Dendritic cell treated with granulocyte-macrophage colony-stimulating factor and Interleukin-4, amounts not matched to agents 40 ng/mL and 50 ng/mL, for 4 days (primary cell): ENCODE data around the gene AFAP1L2.

Source experiments
- H3K27ac Mint-ChIP-seq: one replicate; pipeline ENCODE4 v1.8.0; 2022; ENCODE audit warnings: mild to moderate bottlenecking, mixed read lengths
- H3K27me3 Mint-ChIP-seq: one replicate; pipeline ENCODE4 v1.8.0; 2022; ENCODE audit warnings: mild to moderate bottlenecking, mixed read lengths
- H3K36me3 Mint-ChIP-seq: one replicate; pipeline ENCODE4 v1.8.0; 2022; ENCODE audit warnings: low read depth, mixed read lengths
- H3K4me1 Mint-ChIP-seq: one replicate; pipeline ENCODE4 v1.8.0; 2022; ENCODE audit warnings: low read depth, mixed read lengths
- H3K4me3 Mint-ChIP-seq: one replicate; pipeline ENCODE4 v1.8.0; 2022; ENCODE audit warnings: mild to moderate bottlenecking, moderate library complexity, mixed read lengths
- H3K9me3 Mint-ChIP-seq: one replicate; pipeline ENCODE4 v1.8.0; 2022; ENCODE audit warnings: mixed read lengths
- intact Hi-C: fragments of 100-400 bp; cut with micrococcal nuclease; formaldehyde crosslinking; loops from one replicate; pipeline ENCODE4 v1.15.0; 2022

The AFAP1L2 gene

GRCh38 chr10:114388275-114388674 is 16.0 kb downstream of the AFAP1L2 start:
- H3K4me1 Mint-ChIP-seq = no peaks in the 10 kb centered on the region
- no peak overlapping the region for H3K27ac Mint-ChIP-seq
- H3K4me3 Mint-ChIP-seq = no peak overlapping the region
- intact Hi-C loops = no loop called here
- H3K27me3 Mint-ChIP-seq = peaks cover 5% of the 10 kb centered on the region
- H3K36me3 Mint-ChIP-seq = no peaks in the 10 kb centered on the region
- H3K9me3 Mint-ChIP-seq = no peaks in the 10 kb centered on the region

- intact Hi-C loops = no loop called here
- Mint-ChIP-seq H3K27ac (no peak overlapping the region), H3K27me3 (peaks cover 5% of the 10 kb centered on the region), H3K36me3 (no peaks in the 10 kb centered on the region), H3K4me1 (no peaks in the 10 kb centered on the region), H3K9me3 (no peaks in the 10 kb centered on the region), H3K4me3 (no peak overlapping the region)
Measured at GRCh38 chr10:114387784-114388183, 16.5 kb downstream of the AFAP1L2 start.

GRCh38 chr10:114386452-114386851 is 17.9 kb downstream of the AFAP1L2 start:
- Mint-ChIP-seq H3K27me3 (peaks cover 7% of the 10 kb centered on the region), H3K27ac (no peak overlapping the region), H3K4me1 (no peaks in the 10 kb centered on the region), H3K4me3 (no peak overlapping the region), H3K36me3 (no peaks in the 10 kb centered on the region), H3K9me3 (no peaks in the 10 kb centered on the region)
- intact Hi-C loops = no loop called here

GRCh38 chr10:114385557-114385956 is 18.7 kb downstream of the AFAP1L2 start:
- no peak overlapping the region for H3K4me3 Mint-ChIP-seq
- intact Hi-C loops = no loop called here
- H3K9me3 Mint-ChIP-seq = no peaks in the 10 kb centered on the region
- H3K36me3 Mint-ChIP-seq = no peaks in the 10 kb centered on the region
- no peak overlapping the region for H3K27ac Mint-ChIP-seq
- H3K27me3 Mint-ChIP-seq = peaks cover 7% of the 10 kb centered on the region
- no peaks in the 10 kb centered on the region for H3K4me1 Mint-ChIP-seq

- no peaks in the 10 kb centered on the region for H3K4me1 Mint-ChIP-seq
- H3K27me3 Mint-ChIP-seq = peaks cover 8% of the 10 kb centered on the region
- intact Hi-C loops = no loop called here
- no peaks in the 10 kb centered on the region for H3K9me3 Mint-ChIP-seq
- H3K4me3 Mint-ChIP-seq = no peak overlapping the region
- no peak overlapping the region for H3K27ac Mint-ChIP-seq
- H3K36me3 Mint-ChIP-seq = no peaks in the 10 kb centered on the region
Measured at GRCh38 chr10:114384601-114385000, 19.7 kb downstream of the AFAP1L2 start.

DNA sequence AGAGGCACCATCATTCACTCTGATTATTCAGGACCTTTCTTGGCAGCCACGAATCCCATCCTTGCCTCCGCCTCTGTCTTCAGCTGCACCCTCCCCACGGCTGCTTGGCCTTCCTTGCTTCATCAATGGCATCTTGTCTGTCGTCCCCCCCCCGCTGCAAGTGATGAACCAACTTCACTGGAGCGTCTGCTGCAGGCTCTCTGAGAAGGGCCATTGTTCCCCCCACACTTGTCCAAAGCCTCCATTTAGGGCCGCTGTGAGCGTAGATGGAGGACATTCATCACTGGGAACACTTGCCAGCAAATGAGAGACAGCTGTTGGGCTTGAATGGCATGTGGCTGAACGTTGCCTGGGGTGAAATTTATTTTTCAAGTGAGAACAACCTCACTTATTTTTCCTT is 20.1 kb downstream of the AFAP1L2 start:
- intact Hi-C loops = no loop called here
- H3K4me1 Mint-ChIP-seq = no peaks in the 10 kb centered on the region
- no peaks in the 10 kb centered on the region for H3K36me3 Mint-ChIP-seq
- peaks cover 8% of the 10 kb centered on the region for H3K27me3 Mint-ChIP-seq
- H3K4me3 Mint-ChIP-seq = no peak overlapping the region
- H3K27ac Mint-ChIP-seq = no peak overlapping the region
- H3K9me3 Mint-ChIP-seq = no peaks in the 10 kb centered on the region

DNA sequence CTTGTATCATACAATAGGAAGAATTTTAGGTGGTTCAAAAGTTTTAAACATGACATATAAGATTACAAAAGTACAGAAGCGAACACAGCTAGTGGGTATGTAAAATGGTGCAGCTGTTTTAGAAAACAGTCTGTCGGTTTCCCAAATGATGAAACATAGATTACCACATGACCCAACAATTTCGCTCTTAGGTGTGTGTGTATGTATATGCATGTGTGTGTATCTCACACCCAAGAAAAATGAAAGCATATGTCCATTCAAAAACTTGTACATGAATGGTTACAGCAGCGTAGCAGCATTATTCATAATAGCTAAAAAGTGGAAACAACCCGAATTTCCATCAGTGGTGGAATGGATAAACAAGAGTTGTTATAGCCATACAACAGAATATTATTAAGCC is 23.5 kb downstream of the AFAP1L2 start:
- intact Hi-C loops = no loop called here
- H3K36me3 Mint-ChIP-seq = no peaks in the 10 kb centered on the region

DNA sequence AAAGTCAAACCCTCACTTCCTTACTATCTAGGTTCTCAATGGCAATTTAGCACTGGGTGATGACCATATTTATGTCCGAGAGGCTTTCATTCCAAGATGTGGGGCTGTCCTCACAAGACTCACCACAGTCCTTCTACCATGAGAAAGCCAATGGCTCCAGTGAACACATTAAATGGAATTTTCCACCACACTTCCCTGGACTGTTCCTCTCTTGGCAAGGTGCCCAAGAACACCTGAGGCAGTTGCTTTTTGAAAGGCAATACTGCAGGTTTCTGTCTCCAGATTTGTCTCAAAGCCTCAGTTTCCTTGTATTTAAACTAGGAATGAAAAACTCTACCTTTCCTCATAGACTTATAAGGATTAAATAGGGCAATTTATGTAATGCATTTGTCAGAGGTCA is 24.2 kb downstream of the AFAP1L2 start:
- Mint-ChIP-seq H3K36me3 (no peaks in the 10 kb centered on the region), H3K9me3 (no peaks in the 10 kb centered on the region), H3K27me3 (peaks cover 5% of the 10 kb centered on the region), H3K27ac (no peak overlapping the region), H3K4me3 (no peak overlapping the region), H3K4me1 (no peaks in the 10 kb centered on the region)
- intact Hi-C loops = no loop called here

More for the DNA sequence above, 23.5 kb downstream of the AFAP1L2 start:
- peaks cover 5% of the 10 kb centered on the region for H3K27me3 Mint-ChIP-seq
- no peaks in the 10 kb centered on the region for H3K4me1 Mint-ChIP-seq
- no peak overlapping the region for H3K27ac Mint-ChIP-seq
- no peak overlapping the region for H3K4me3 Mint-ChIP-seq
- H3K9me3 Mint-ChIP-seq = no peaks in the 10 kb centered on the region

DNA sequence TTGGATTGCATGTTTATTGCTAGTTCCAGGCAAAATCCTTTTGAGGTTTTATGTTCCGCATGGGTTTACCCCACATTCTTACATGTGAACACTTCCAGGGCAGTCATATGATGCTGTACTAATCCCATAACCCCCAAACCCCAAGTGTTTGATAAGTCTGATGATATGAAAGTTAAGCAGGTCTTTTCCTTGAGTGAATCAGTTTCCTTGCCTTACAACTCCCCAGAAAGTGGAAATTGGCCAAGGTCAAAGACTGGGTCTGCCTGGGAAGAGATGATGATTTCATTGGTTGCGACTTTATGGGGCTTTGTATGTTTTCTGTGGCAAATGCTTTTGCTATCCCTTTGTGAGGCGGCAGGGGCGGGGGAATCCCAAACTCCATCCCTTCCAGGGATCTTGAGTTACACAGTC is 24.7 kb downstream of the AFAP1L2 start:
- intact Hi-C loops = no loop called here
- Mint-ChIP-seq H3K27me3 (peaks cover 5% of the 10 kb centered on the region), H3K4me3 (no peak overlapping the region), H3K9me3 (no peaks in the 10 kb centered on the region), H3K36me3 (no peaks in the 10 kb centered on the region), H3K4me1 (no peaks in the 10 kb centered on the region), H3K27ac (no peak overlapping the region)

- H3K27me3 Mint-ChIP-seq = peaks cover 3% of the 10 kb centered on the region
- H3K27ac Mint-ChIP-seq = no peak overlapping the region
- H3K4me3 Mint-ChIP-seq = no peak overlapping the region
- H3K4me1 Mint-ChIP-seq = no peaks in the 10 kb centered on the region
- H3K9me3 Mint-ChIP-seq = no peaks in the 10 kb centered on the region
- intact Hi-C loops = no loop called here
- H3K36me3 Mint-ChIP-seq = no peaks in the 10 kb centered on the region
Measured at GRCh38 chr10:114376523-114376922, 27.8 kb downstream of the AFAP1L2 start.

DNA sequence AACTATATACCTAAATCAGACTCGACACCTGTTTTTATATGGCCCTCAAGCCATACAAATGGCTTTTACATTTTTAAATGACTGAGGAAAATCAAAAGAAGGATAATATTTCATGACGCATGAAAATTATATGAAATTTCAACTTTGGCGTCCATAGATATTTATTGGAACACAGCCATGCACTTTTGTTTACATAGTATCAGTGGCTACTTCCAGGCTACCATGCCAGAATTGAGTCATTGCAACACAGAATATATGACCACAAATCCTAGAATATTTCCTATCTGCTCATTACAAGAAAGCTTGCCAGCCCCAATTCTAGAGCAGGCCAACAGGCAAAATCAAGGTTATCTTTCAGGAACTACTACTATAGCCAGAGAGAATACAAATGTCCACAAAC is 29.3 kb downstream of the AFAP1L2 start:
- Mint-ChIP-seq H3K36me3 (no peaks in the 10 kb centered on the region), H3K4me3 (no peak overlapping the region), H3K27ac (no peak overlapping the region), H3K27me3 (peaks cover 1% of the 10 kb centered on the region), H3K4me1 (no peaks in the 10 kb centered on the region), H3K9me3 (no peaks in the 10 kb centered on the region)
- intact Hi-C loops = no loop called here

DNA sequence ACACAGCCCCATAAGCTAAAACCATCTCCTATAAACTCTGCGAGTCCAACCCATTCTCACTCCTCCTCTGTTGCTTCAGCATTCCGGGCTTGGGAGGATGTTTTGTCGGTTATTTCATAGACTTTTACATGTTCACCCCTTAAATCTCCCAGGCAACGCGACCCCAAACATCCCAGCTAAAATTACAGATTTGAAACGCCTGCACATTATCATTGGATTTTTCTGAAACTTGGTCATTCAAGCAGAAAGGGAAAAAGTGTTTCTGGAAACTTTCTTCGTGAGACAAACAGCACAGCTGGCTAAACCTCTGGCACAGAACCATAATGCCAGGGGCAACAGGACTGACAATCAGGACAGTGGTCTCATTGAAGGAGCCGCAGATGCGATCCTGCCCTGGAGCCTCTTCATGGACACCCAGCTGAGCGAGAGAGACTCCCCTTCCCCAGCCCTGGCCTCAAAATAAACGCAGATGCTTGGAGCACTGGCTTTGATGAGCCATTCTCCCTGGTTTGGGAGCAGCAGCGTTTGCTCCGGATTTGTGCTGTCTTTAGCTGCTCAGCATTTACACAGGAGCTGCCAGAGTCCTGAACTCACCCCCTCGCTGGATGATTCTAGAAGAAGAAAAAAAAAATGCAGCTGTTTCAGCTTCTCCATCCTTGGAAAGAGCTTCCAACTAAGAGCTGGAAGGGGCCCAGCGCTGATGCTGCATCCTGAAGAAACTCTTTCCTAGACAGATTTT is 30.1 kb downstream of the AFAP1L2 start:
- H3K4me3 Mint-ChIP-seq = no peak overlapping the region
- no peaks in the 10 kb centered on the region for H3K9me3 Mint-ChIP-seq
- intact Hi-C loops = no loop called here
- H3K36me3 Mint-ChIP-seq = no peaks in the 10 kb centered on the region
- no peaks in the 10 kb centered on the region for H3K4me1 Mint-ChIP-seq
- H3K27ac Mint-ChIP-seq = no peak overlapping the region
- peaks cover 1% of the 10 kb centered on the region for H3K27me3 Mint-ChIP-seq

DNA sequence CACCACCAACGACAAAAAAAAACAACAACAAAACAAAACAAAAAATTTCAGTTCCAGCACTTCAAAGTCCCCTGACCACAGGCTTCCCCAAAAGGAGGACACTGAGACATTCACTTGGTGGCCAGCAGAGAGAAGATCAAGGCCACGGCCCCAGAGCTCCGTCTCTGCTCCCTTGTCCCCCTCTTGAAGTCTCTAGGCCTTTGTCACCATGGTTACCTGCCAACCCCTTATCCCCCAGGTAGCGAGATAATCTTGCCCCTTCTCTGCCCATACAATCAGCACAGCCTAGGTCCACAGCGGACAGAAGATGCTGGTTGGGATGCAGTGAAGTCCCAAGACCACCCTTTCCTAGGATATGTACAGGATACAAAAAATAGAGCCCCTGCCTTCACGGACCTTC is 30.7 kb downstream of the AFAP1L2 start:
- H3K36me3 Mint-ChIP-seq = no peaks in the 10 kb centered on the region
- H3K4me1 Mint-ChIP-seq = no peaks in the 10 kb centered on the region
- intact Hi-C loops = no loop called here
- peaks cover 1% of the 10 kb centered on the region for H3K27me3 Mint-ChIP-seq
- H3K4me3 Mint-ChIP-seq = no peak overlapping the region
- no peaks in the 10 kb centered on the region for H3K9me3 Mint-ChIP-seq
- H3K27ac Mint-ChIP-seq = no peak overlapping the region

- no peak overlapping the region for H3K27ac Mint-ChIP-seq
- H3K4me3 Mint-ChIP-seq = no peak overlapping the region
- H3K9me3 Mint-ChIP-seq = no peaks in the 10 kb centered on the region
- intact Hi-C loops = no loop called here
- no peaks in the 10 kb centered on the region for H3K4me1 Mint-ChIP-seq
- no peaks in the 10 kb centered on the region for H3K27me3 Mint-ChIP-seq
- H3K36me3 Mint-ChIP-seq = no peaks in the 10 kb centered on the region
Measured at GRCh38 chr10:114372995-114373394, 31.3 kb downstream of the AFAP1L2 start.

DNA sequence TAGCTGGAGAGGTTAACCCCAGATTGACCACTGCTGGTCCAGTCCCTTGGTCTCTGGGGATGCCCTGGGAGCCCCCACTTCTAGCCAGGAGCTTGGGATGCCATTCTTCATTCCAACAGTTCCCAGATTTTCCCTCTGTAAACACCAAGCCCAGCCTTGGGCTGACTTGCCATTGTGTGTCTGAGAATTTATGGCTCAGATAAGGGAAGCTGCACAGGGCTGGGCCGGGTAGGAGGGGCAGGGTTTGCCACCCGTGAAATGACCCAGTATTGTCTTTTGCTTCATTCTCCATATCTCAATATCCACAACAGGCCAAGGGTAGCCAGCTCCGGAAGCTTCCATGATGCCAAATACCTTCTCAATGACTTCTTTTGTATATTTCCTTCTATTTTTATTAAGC is 32.1 kb downstream of the AFAP1L2 start:
- no peak overlapping the region for H3K27ac Mint-ChIP-seq
- no peaks in the 10 kb centered on the region for H3K4me1 Mint-ChIP-seq
- intact Hi-C loops = no loop called here
- H3K4me3 Mint-ChIP-seq = no peak overlapping the region
- no peaks in the 10 kb centered on the region for H3K36me3 Mint-ChIP-seq
- no peaks in the 10 kb centered on the region for H3K9me3 Mint-ChIP-seq
- no peaks in the 10 kb centered on the region for H3K27me3 Mint-ChIP-seq
